HG03097 (cell line): ENCODE measurements around the gene SH2D3C.

ENCODE experiments used
- ATAC-seq: cut with Tn5 transposase; IDR thresholded peaks from one replicate; pipeline ENCODE4 v1.9.1; 2021; ENCODE audit not compliant: unreplicated experiment, low FRiP score

The SH2D3C gene

DNA sequence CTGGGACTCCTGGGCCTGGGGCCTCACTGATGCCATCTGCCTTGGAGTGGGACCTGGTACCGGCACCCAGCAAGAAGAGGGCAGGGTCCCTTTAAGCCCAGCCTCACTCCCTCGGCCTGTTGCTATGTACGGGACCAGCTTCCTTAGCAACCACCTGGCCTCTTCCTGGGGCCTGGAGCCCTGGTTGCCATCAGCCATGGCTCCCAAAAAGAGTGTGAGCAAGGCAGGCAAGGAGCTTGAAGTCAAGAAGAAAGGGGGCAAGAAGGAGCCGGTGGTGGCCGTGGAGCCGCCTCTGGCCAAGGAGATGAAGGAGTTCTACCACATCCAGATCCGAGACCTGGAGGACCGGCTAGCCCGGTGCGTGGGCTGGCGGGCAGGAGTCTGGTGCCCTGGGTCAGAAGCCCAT, 71.6 kb downstream of the SH2D3C start, which contains the start of gene CFAP157:
Gene CFAP157, plus strand, starts transcription at position 153 of the 406 bp plus-strand sequence. Its CDS starts 44 bp downstream, at position 197.
- no peak for ATAC-seq

DNA sequence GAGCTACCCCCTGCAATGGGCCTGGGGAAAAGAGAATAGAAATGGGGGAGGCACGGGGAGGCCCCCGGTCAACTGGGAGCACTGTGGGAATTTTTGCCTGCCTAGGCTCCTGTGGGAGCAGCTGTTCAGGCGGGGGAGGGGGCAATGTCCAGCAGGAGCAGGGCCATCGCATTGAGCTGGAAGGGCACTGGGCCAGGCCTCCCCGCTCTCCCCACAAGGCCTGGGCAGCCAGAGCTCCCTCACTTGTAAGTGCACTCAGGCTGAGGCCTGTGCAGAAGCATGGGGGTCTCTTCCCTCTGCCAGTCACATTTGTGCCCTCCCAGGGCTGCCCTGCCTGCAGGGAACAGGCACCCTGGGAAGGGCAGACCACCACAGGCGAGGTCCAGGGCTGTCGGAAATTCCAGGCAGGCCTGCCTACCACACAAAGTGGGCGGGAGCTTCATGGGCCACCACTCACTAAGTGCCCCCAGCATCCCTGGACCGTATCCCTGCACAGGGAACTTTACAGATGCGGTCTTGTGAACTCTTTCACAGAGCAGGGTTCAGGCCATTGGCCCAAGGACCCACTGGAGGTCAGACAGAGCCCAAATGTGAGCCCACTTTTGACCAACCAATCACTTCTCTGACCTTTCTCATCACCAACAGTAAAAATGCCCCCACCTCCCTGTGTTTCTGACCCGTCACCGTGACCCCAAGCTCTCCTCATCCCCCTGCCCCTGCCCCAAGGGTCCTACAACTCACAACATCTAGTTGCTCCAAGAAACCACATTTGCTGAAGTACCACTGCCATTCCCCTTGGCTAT, 72.7 kb downstream of the SH2D3C start:
- no peak for ATAC-seq

DNA sequence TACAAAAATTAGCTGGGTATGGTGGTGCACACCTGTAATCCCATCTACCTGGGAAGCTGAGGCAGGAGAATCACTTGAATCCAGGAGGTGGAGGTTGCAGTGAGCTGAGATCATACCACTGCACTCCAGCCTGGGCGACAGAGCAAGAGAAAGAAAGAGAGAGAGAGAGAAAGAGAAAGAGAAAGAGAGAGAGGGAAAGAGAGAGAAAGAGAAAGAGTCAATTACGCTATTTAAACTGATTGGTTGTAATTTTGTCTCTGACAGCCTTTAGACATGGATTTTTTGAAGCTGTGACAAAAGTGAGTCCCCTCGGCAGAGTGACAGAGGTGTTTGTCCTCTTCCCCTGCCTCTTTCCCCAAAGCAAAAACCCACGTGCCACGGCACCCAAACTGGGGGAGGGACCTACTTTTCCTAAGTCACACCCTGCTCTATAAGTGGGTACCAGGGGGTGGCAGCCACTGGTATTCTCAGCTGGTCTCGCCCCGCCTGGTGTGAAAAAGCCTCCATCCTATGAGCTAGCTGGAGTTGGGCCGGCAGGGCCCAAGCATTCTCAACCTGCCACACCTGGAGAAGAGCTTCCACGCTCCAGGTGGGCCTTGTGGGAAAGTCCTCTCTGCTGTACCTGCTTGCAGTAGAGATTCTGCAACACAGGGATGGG, 75.0 kb downstream of the SH2D3C start:
- ATAC-seq: no peak

DNA sequence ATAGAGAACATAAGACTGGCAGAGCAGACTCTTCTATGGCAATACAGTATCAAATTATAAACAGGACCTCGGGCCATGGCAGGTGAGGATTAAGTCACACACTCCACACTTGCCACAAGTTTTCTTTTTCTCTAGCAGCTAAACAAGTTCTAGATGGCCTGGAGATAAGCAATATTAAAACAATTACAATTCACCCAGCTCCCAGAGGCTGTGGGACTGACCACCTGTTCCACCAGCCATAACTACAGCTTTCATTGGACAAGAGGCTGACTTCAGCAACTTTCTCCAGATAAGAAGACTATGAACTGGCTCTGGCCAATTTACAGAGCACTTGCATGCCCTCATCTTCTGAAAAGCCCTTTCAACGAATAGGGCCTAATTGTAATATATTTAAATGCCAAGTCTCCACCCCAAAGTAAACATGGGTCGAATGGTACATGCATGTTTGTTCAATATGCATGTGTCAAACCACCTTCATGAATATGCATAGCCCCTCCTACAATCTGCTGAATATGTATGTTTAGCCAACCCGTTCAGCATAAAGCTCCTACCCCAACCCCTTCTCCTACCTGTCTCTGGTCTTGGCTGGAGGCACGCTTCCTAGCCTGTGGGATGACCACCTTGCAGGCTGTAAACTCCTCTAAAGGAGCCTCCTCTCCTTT, 77.7 kb downstream of the SH2D3C start:
- ATAC-seq: no peak

DNA sequence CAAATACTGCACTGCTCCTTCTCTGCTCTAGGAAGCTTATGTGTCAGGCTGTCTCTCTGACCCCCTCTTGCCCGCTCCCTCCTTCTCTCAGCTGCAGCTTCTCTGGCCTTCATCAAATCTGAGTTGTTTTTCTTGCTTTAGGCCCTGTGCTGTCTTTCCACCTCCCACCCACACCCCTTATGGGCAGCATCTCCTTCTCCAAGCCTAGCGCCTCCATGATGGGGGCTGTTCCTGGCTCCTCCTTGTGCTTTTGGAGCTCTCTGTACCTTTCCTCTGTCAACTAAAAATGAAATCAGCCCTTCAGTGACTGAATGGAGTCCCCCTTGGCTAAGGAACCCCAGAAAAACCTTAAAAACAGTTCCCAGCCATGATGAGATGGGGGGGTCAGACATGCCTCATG, 78.3 kb downstream of the SH2D3C start:
- no peak for ATAC-seq

DNA sequence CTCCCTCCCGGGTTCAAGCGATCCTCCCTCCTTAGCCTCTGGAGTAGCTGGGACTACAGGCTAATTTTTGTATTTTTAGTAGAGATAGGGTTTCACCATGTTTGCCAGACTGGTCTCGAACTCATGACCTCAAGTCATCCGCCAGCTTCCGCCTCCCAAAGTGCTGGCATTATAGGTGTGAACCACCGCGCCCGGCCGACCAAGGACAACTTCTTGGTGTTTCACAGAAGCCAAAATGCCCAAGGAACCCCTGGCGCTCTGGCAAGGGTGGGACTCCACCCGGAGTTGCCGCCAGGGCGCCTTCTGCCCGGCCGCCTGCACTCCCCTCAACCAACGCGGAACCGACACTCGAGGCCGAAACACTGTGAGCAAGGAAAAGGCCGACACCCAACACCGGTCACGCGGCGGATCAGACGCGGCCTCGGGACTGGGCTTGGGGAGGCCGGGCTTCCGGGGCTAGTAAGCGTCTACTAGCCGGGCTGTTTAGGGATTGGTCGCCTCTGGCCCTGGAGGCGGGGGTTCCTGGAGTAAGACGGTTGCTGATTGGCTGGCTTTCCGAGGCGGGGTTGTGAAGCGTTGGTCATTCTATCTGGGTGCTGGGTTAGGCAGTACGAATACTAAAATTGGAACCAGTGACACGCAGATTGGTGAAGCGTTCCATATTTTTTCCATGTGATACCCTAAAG, 79.3 kb downstream of the SH2D3C start:
- ATAC-seq: peak; percentile 88

DNA sequence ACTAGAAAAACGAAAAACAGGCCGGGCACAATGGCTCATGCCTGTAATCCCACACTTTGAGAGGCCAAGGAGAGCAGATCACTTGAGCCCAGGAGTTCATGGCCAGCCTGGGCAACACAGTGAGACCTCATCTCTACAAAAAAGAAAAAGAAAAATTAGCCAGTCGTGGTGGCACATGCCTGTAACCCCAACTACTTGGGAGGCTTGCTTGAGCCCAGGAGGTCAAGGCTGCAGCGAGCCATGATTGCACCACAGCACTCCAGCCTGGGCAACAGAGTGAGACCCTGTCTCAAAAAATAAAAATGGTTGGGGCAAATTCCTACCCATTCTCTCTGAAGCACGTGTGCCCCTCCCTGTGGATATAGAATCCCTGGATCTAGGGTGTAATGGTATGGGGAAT, 80.1 kb downstream of the SH2D3C start:
- no peak for ATAC-seq

DNA sequence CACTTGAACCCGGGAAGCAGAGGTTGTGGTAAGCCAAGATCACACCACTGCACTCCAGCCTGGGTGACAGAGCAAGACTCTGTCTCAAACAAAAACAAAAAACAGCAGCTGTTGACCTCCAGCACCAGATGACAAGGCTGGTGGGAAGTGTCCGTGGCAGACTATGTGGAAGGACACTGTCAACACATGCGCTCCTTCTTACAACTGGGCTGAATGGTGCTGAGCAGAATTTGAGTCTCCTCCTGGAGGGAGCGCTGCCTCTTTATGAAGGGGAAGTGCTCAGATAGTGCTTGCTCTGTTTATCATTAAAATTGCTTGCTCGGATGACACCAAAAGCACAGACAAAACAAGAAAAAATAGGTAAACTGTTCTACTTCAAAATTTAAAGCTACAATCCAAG, 80.9 kb downstream of the SH2D3C start:
- no peak for ATAC-seq

DNA sequence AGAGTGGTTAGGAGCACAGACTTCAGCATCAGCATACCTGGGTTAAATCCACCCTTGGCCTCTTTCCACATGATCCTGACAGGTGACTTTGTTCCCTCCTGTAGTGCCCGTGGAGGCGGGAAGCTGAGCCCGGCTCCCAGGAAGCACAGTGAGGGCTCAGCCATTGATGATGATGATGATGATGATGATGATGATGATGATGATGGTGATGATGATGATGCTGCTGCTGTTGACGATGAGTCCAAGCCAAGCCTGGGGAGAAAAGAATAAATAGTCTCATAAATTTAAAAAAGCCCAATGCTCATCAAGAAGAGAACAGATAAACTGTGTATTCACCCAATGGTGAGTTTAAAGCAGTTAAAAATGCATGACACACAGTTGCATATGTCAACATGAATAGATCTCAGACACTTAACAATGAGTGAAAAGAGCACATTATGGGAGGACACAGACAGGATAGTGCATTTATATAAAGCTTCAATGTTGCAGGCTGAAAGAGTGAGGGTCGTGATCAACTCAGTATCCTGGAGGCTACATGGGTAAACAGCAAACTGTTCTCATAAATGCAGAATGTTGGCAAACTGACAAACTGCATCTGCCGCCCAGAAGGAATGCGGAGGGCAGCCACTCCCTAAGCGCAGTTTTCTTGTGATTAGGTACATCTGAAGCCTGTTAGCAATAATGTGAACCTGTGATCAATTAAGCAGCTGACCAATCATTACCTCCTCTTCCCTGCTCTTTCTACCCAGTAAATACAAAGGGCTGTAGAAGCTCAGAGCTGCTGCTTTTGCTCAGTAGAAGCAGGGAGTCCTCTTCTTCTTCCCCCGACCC, 83.4 kb downstream of the SH2D3C start:
- ATAC-seq: no peak

DNA sequence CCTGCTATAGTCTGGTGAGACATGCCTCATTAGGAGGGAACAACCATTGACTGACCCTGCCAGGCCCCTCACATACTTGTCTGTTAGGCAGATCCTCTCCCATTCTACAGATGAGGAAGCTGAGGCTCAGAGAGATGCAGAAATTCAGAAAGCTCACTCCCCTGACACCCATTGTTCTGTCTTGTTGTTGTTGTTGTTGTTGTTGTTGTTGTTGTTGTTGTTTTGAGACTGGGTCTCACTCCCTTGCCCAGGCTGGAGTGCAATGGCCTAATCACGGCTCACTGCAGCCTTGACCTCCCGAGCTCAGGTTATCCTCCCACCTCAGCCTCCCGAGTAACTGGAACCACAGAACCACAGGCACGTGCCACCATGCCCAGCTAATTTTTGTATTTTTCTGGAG, 84.8 kb downstream of the SH2D3C start:
- ATAC-seq: no peak

DNA sequence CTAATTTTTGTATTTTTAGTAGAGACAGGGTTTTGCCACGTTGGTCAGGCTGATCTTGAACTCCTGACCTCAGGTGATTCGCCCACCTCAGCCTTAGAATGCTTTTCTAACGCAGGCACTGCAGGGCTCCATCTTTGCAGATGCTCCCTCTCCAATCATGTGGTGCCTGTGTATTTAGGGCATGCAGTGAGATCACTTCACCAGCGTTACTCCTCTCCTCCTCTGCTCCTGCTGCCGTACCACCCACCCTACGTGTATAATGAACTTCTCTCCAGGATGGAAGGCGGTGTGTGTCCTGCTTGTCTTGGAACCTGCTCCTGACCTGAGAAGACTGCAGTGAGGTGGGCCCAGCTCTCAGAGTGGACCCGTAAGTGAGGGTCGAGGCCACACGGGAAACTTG, 85.3 kb downstream of the SH2D3C start:
- ATAC-seq: no peak

DNA sequence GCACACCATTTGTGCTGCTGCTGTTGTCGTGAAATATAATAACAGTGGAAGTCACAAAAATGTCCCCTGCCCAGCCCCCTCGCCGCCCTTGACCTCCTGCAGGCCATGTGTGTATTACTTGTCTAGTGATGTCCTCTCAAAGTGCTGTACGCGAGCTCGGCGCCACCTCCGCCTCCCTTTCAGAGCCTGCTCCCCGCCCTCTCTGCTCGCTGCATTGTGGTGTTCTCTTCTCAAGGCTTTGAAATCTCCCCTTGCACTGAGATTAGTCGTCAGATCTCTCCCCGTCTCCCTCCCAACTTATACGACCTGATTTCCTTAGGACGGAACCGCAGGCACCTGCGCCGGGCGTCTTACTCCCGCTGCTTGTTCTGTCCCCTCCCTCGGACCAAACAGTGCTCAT, 86.4 kb downstream of the SH2D3C start:
- ATAC-seq: no peak

DNA sequence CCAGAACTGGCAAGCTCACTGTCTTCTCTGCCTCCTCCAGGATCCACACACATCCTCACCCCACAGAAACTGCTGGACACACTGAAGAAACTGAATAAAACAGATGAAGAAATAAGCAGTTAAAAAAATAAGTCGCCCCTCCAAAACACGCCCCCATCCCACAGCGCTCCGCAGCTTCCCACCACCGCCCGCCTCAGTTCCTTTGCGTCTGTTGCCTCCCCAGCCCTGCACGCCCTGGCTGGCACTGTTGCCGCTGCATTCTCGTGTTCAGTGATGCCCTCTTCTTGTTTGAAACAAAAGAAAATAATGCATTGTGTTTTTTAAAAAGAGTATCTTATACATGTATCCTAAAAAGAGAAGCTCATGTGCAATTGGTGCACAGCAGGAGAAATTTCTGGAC, 87.7 kb downstream of the SH2D3C start:
- no peak for ATAC-seq

DNA sequence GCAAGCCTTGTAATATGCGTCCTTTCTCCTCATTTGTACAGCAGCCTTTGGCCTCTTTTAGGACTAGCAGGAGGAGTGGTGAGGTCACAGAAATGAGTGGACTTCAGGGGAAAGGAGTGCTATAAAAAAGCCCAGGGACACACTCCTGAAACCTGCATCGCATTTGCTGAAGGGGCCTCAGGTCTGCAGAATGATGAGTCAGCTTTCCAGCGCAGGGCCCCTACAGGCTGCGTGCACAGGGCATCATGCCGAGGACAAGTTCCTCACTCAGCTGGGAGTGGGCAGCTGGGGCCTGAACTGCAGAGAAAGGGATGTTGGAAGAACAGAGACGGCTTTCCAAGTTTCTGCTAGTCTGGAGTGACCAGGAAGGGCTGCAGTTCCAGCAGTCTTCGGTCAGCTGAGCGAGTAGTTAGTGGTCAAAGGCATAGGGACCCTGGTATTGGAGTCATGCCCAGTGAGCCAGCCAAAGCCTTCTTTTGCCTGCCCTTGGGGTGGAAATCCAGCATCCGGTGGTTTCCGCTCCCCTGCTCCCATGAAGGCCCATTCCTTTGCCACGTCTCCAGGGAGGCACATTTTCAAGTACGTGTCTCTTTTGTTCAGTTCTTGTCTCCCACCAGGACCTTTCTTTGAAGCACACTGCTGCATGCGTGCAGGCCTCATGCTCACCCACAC, 89.0 kb downstream of the SH2D3C start:
- no peak for ATAC-seq
